Fibroblast of the aortic adventitia (primary cell): ENCODE data around the gene RUBCNL. TPM values are rescaled to one million over a fixed set of nuclear protein-coding genes. Genes with fewer than 3 reads are reported as not detected.

Experiments
- DNase-seq: peaks from one replicate; pipeline ENCODE4 v3.0.0-alpha.2; 2010; ENCODE audit warnings: low read depth
- H3K4me3 ChIP-seq: 2 replicates; pipeline ENCODE4 v1.5.1; 2011; ENCODE audit warnings: low read depth, mild to moderate bottlenecking, control low read depth, low read length, moderate library complexity
- total RNA-seq: library from RNA; depleted of rRNA; stranded (reverse); fragments of >200 nt; gene quantifications from 2 replicates; pipeline ENCODE4 v1.2.3, GENCODE V29; 2012; ENCODE audit warnings: low replicate concordance
- TF ChIP-seq, protein P1 (sequence below): IDR thresholded peaks from 2 replicates; pipeline ENCODE4 v1.5.1; 2011; ENCODE audit warnings: mild to moderate bottlenecking, low read length, control low read depth, inconsistent platforms; ENCODE audit not compliant: insufficient read depth

RUBCNL gene
- total RNA-seq, 1 donor, result 4.6 TPM

DNA sequence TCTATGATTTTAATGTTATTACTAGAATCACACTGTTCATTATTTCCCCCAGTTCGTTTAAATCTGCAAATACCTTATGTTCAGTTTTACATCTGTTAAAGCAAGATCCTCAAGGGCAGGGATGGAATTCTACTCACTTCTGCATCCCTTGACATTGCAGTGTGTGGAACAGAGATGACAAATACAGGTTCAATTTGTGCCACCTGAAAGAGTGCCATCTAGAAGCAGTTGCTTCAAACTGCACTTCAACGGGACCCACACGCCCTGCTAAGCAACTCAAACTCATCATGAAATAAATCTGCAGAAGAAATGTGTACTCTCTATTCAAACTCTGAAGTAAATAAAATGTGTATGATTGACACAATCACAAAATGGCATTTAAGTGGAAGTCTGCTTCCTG lies 44.5 kb downstream of the RUBCNL start:
- DNase-seq, result no peak
- TF ChIP-seq, protein P1, sequence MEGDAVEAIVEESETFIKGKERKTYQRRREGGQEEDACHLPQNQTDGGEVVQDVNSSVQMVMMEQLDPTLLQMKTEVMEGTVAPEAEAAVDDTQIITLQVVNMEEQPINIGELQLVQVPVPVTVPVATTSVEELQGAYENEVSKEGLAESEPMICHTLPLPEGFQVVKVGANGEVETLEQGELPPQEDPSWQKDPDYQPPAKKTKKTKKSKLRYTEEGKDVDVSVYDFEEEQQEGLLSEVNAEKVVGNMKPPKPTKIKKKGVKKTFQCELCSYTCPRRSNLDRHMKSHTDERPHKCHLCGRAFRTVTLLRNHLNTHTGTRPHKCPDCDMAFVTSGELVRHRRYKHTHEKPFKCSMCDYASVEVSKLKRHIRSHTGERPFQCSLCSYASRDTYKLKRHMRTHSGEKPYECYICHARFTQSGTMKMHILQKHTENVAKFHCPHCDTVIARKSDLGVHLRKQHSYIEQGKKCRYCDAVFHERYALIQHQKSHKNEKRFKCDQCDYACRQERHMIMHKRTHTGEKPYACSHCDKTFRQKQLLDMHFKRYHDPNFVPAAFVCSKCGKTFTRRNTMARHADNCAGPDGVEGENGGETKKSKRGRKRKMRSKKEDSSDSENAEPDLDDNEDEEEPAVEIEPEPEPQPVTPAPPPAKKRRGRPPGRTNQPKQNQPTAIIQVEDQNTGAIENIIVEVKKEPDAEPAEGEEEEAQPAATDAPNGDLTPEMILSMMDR, result no peak
- H3K4me3 ChIP-seq, result no peak overlapping the region

- no peak overlapping the region for H3K4me3 ChIP-seq
- DNase-seq, result peak; percentile 68
Observed at GRCh38 chr13:46341112-46341711, 45.8 kb downstream of the RUBCNL start.

DNA sequence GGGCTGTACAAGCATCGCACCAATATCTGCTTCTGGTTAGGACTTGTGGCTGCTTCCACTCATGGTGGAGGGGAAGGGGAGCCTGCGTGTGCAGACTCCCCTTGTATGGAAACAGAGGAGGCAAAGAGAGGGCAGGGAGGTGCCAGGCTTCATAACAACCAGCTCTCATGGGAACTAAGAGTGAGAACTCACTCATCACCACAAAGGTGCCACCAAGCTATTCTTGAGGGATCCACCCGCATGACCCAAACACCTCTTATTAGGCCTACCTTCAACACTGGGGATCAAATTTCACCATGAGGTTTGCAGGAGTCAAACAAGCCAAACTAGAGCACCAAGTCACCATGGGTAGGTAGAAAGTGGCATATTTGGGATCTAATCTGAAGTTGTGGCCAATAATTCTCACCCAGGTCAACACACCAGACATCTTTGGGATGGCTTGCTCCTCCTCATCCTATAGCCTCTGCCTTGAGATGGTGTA lies 46.4 kb downstream of the RUBCNL start:
- TF ChIP-seq, protein P1, result no peak
- no peak for DNase-seq
- no peak overlapping the region for H3K4me3 ChIP-seq

More at GRCh38 chr13:46341112-46341711, 45.8 kb downstream of the RUBCNL start:
- TF ChIP-seq, protein P1, result no peak

GRCh38 chr13:46340011-46340410 lies 47.0 kb downstream of the RUBCNL start:
- no peak overlapping the region for H3K4me3 ChIP-seq
- TF ChIP-seq, protein P1, result no peak
- DNase-seq, result no peak

- TF ChIP-seq, protein P1, result no peak
- DNase-seq, result peak; percentile 82
- no peak overlapping the region for H3K4me3 ChIP-seq
Observed at GRCh38 chr13:46339035-46339666, 47.9 kb downstream of the RUBCNL start.

GRCh38 chr13:46337700-46338099 lies 49.4 kb downstream of the RUBCNL start:
- TF ChIP-seq, protein P1, result no peak
- no peak for DNase-seq
- H3K4me3 ChIP-seq, result no peak overlapping the region
